Fibroblast of skin of left biceps (primary cell): ENCODE data around the gene SKI.
A peak's percentile ranks its signal among the peaks of the same experiment; 100 is the strongest.
"Not testable (repeated sequence)": the region's sequence is repeated elsewhere in the genome, so short reads cannot be mapped to it uniquely, and the experiment has no call there.

Experiments used
- DNase-seq, 2 experiments: peaks; one replicate each; pipeline ENCODE4 v3.0.0-alpha.2; 2013; ENCODE audit warnings: low read depth in 2 of 2

The SKI gene

GRCh38 chr1:2242814-2243725, 15.0 kb downstream of the SKI start:
- DNase-seq, result no peak

GRCh38 chr1:2247045-2247394, 18.9 kb downstream of the SKI start:
- not testable (repeated sequence) for DNase-seq

- DNase-seq, result no peak
Observed at GRCh38 chr1:2247760-2248126, 19.6 kb downstream of the SKI start.

GRCh38 chr1:2248127-2248826, 20.2 kb downstream of the SKI start:
- DNase-seq, result no peak

GRCh38 chr1:2248854-2249558, 20.9 kb downstream of the SKI start:
- no peak for DNase-seq

- no peak for DNase-seq
Observed at GRCh38 chr1:2249559-2249906, 21.4 kb downstream of the SKI start.

GRCh38 chr1:2250721-2251281, 22.7 kb downstream of the SKI start:
- DNase-seq, result no peak

- DNase-seq, result no peak
Observed at GRCh38 chr1:2251363-2251762, 23.2 kb downstream of the SKI start.

- DNase-seq, result no peak
Observed at GRCh38 chr1:2251786-2252185, 23.7 kb downstream of the SKI start.

GRCh38 chr1:2252423-2252822, 24.3 kb downstream of the SKI start:
- no peak for DNase-seq

GRCh38 chr1:2253036-2253796, 25.1 kb downstream of the SKI start:
- no peak for DNase-seq

GRCh38 chr1:2253797-2254480, 25.8 kb downstream of the SKI start:
- DNase-seq, result no peak

- no peak for DNase-seq
Observed at GRCh38 chr1:2255047-2255419, 26.9 kb downstream of the SKI start.

- peak in 1 of 2 experiments; percentile 16 for DNase-seq
Observed at GRCh38 chr1:2255420-2256369, 27.6 kb downstream of the SKI start.

GRCh38 chr1:2256435-2257244, 28.5 kb downstream of the SKI start:
- DNase-seq, result no peak

GRCh38 chr1:2257245-2257627, 29.1 kb downstream of the SKI start:
- no peak for DNase-seq

- DNase-seq, result no peak
Observed at GRCh38 chr1:2258122-2258681, 30.1 kb downstream of the SKI start.

- DNase-seq, result no peak
Observed at GRCh38 chr1:2258996-2259395, 30.9 kb downstream of the SKI start.
